Ishikawa (cell line): ENCODE data around the gene FPGS.

Experiments
- CEBPB ChIP-seq: IDR thresholded peaks from 2 replicates; pipeline ENCODE4 v1.6.1; 2012
- CREB1 ChIP-seq: IDR thresholded peaks from 2 replicates; pipeline ENCODE4 v1.6.1; 2012; ENCODE audit warnings: low read depth
- EGR1 ChIP-seq: IDR thresholded peaks from 2 replicates; pipeline ENCODE4 v1.6.1; 2012
- EP300 ChIP-seq: IDR thresholded peaks from 2 replicates; pipeline ENCODE4 v1.6.1; 2012; ENCODE audit warnings: borderline replicate concordance
- FOXM1 ChIP-seq: IDR thresholded peaks from 2 replicates; pipeline ENCODE4 v1.6.1; 2012; ENCODE audit warnings: low read depth, borderline replicate concordance
- NFIC ChIP-seq: IDR thresholded peaks from 2 replicates; pipeline ENCODE4 v1.6.1; 2012
- RAD21 ChIP-seq: IDR thresholded peaks from 2 replicates; pipeline ENCODE4 v1.6.1; 2012; ENCODE audit warnings: low read depth
- TAF1 ChIP-seq: IDR thresholded peaks from 2 replicates; pipeline ENCODE4 v1.6.1; 2012; ENCODE audit warnings: low read depth, mild to moderate bottlenecking
- TCF12 ChIP-seq: IDR thresholded peaks from 2 replicates; pipeline ENCODE4 v1.6.1; 2012; ENCODE audit warnings: low read depth
- TEAD4 ChIP-seq: IDR thresholded peaks from 2 replicates; pipeline ENCODE4 v1.6.1; 2012
- USF1 ChIP-seq: IDR thresholded peaks from 2 replicates; pipeline ENCODE4 v1.6.1; 2012
- YY1 ChIP-seq: IDR thresholded peaks from 2 replicates; pipeline ENCODE4 v1.6.1; 2012; ENCODE audit warnings: low read depth
- ZBTB7A ChIP-seq: IDR thresholded peaks from 2 replicates; pipeline ENCODE4 v1.6.1; 2012; ENCODE audit warnings: low read depth
- TF ChIP-seq, protein P1 (sequence below): IDR thresholded peaks from 2 replicates; pipeline ENCODE4 v1.6.1; 2012
- TF ChIP-seq, protein P2 (sequence below): IDR thresholded peaks from 2 replicates; pipeline ENCODE4 v1.6.1; 2012; ENCODE audit warnings: low read depth, mild to moderate bottlenecking

The FPGS gene

DNA sequence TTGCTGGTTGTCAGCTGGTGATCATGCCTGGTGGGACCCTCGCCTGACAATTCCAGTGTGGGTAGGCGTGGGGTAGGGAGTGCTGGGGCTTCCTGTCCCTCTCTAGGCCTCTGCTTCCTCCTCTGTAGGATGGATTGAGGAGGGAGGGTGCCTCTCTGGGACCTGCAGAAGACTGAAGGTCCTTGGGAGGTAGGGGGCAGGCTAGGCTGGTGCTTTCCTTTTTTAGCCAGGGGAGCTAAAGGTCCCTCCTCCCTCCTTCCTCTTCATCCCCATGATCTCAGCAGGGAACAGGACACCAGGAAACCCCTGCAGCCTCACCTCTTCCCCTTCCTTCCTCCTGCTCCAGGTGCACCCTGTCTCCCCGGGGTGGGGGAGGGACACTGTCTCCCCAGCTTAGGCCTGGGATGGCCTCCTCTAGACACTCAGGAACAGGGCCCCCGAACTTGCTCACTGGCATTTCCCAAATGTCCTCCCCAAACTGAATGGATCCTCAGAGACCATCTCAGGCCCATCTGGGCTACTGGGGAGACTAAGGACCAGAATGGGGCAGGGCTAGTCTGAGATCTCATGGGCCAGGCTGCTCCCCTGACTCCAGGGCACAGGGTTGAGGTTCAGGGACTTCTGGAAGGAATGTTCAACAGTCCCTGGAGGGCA lies 32.6 kb upstream of the FPGS start:
- TF ChIP-seq TAF1 (no peak), TCF12 (no peak), TEAD4 (no peak), EGR1 (no peak), YY1 (no peak), NFIC (no peak), CREB1 (no peak)
- TF ChIP-seq, protein P1, sequence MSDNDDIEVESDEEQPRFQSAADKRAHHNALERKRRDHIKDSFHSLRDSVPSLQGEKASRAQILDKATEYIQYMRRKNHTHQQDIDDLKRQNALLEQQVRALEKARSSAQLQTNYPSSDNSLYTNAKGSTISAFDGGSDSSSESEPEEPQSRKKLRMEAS = no peak

GRCh38 chr9:127770583-127770904 lies 32.1 kb upstream of the FPGS start:
- no peak for TF ChIP-seq NFIC
- TF ChIP-seq CREB1 = no peak
- TF ChIP-seq RAD21 = no peak
- TF ChIP-seq YY1 = no peak
- TF ChIP-seq TEAD4 = no peak
- TF ChIP-seq ZBTB7A = no peak
- TF ChIP-seq EP300 = no peak
- TF ChIP-seq TCF12 = no peak
- TF ChIP-seq FOXM1 = no peak
- no peak for TF ChIP-seq EGR1

DNA sequence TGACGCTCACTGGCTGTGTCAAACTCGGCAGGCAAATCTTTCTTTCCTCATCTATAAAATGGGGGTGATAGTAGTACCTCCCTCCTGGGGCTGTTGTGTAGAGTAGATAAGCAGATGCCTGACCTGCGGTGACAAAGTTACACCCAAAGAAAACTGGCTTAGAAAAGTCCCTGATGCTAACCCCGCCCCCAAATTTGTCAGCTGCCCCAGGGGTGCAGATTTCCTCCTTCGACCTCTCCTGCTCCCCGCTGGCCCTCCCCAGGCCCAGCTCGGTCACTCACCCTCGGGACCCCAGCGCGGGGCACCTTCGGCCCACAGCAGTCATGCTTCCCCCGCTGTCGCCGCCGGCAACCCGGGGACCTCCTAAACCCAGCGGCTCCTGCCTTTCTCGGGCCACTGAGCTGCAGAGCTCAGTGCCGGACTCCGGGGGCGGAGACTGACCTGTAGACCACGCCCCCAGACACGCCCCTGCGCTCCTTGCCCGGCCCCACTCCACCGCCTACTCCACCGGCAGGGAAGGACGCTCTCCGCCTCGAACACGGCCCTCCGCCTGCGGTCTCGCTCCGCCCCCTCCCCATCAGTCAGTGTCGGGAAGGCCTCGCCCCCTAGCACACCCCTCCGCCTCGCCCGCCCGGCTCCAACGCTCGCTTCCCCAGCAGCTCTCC lies 31.6 kb upstream of the FPGS start:
- TF ChIP-seq EGR1 (0 out of 2 replicates have a peak, but pooled peaks have one; percentile 10), EP300 (no peak)

GRCh38 chr9:127771570-127772189 lies 31.0 kb upstream of the FPGS start:
- TF ChIP-seq CREB1 = no peak
- TF ChIP-seq TCF12 = no peak
- no peak for TF ChIP-seq CEBPB
- no peak for TF ChIP-seq TAF1
- no peak for TF ChIP-seq USF1
- TF ChIP-seq EP300 = no peak
- TF ChIP-seq RAD21 = no peak
- no peak for TF ChIP-seq FOXM1
- TF ChIP-seq EGR1 = no peak
- no peak for TF ChIP-seq YY1

DNA sequence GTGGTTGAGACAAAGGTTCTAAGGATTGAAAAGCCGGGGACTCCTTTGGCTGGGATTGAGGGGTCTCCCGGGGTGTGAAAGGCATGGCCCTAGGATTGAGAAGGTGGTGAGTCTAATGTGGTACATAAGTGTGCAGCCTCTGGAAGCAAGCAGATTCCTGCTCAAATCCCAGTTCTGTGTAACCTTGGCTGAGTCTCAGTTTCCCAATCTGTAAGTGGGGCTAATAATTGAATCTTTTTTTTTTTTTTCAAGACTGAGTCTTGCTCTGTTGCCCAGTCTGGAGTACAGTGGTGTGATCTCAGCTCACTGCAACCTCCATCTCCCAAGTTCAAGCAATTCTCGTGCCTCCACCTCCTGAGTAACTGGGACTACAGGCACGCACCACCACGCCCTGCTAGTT lies 30.1 kb upstream of the FPGS start:
- TF ChIP-seq EGR1 (no peak), FOXM1 (no peak), TCF12 (no peak), CREB1 (no peak), ZBTB7A (no peak), CEBPB (no peak), RAD21 (no peak), TEAD4 (no peak), NFIC (no peak), EP300 (no peak), USF1 (no peak), YY1 (no peak), TAF1 (no peak)
- TF ChIP-seq, protein P1 = no peak
- TF ChIP-seq, protein P2, sequence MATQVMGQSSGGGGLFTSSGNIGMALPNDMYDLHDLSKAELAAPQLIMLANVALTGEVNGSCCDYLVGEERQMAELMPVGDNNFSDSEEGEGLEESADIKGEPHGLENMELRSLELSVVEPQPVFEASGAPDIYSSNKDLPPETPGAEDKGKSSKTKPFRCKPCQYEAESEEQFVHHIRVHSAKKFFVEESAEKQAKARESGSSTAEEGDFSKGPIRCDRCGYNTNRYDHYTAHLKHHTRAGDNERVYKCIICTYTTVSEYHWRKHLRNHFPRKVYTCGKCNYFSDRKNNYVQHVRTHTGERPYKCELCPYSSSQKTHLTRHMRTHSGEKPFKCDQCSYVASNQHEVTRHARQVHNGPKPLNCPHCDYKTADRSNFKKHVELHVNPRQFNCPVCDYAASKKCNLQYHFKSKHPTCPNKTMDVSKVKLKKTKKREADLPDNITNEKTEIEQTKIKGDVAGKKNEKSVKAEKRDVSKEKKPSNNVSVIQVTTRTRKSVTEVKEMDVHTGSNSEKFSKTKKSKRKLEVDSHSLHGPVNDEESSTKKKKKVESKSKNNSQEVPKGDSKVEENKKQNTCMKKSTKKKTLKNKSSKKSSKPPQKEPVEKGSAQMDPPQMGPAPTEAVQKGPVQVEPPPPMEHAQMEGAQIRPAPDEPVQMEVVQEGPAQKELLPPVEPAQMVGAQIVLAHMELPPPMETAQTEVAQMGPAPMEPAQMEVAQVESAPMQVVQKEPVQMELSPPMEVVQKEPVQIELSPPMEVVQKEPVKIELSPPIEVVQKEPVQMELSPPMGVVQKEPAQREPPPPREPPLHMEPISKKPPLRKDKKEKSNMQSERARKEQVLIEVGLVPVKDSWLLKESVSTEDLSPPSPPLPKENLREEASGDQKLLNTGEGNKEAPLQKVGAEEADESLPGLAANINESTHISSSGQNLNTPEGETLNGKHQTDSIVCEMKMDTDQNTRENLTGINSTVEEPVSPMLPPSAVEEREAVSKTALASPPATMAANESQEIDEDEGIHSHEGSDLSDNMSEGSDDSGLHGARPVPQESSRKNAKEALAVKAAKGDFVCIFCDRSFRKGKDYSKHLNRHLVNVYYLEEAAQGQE = no peak

GRCh38 chr9:127773272-127773671 lies 29.4 kb upstream of the FPGS start:
- TF ChIP-seq EP300 = no peak
- no peak for TF ChIP-seq NFIC
- TF ChIP-seq RAD21 = no peak
- TF ChIP-seq EGR1 = no peak
- TF ChIP-seq FOXM1 = no peak
- no peak for TF ChIP-seq CEBPB
- TF ChIP-seq YY1 = no peak
- no peak for TF ChIP-seq ZBTB7A
- TF ChIP-seq TAF1 = no peak
- TF ChIP-seq TEAD4 = no peak
- TF ChIP-seq, protein P1 = no peak
- TF ChIP-seq CREB1 = no peak
- TF ChIP-seq USF1 = no peak
- TF ChIP-seq, protein P2 = no peak
- no peak for TF ChIP-seq TCF12
